IgD-negative memory B cell (primary cell): ENCODE results near the gene PLAAT3. TPM values are rescaled to one million over a fixed set of nuclear protein-coding genes. Genes with fewer than 3 reads are reported as not detected.
"Not testable (repeated sequence)": the region's sequence is repeated elsewhere in the genome, so short reads cannot be mapped to it uniquely, and the experiment has no call there.

Experiments
- H3K27ac Mint-ChIP-seq, 3 donors: one replicate each; pipeline ENCODE4 v1.8.0; 2020 to 2022; ENCODE audit warnings: mild to moderate bottlenecking in 3 of 3, mixed read lengths in 3 of 3, moderate library complexity in 1 of 3
- H3K27me3 Mint-ChIP-seq: one replicate; pipeline ENCODE4 v1.8.0; 2021; ENCODE audit warnings: mixed read lengths
- H3K36me3 Mint-ChIP-seq: one replicate; pipeline ENCODE4 v1.8.0; 2020; ENCODE audit warnings: mild to moderate bottlenecking, mixed read lengths
- H3K4me1 Mint-ChIP-seq, 3 donors: one replicate each; pipeline ENCODE4 v1.8.0; 2020 to 2022; ENCODE audit warnings: mixed read lengths in 3 of 3, mild to moderate bottlenecking in 1 of 3
- H3K4me3 Mint-ChIP-seq, 4 donors: one replicate each; pipeline ENCODE4 v1.8.0; 2020 to 2022; ENCODE audit warnings: mild to moderate bottlenecking in 4 of 4, mixed read lengths in 4 of 4, moderate library complexity in 3 of 4
- H3K9me3 Mint-ChIP-seq, 3 donors: one replicate each; pipeline ENCODE4 v1.8.0; 2020 to 2021; ENCODE audit warnings: mixed read lengths in 3 of 3, mild to moderate bottlenecking in 1 of 3
- polyA plus RNA-seq: library from polyadenylated mRNA; unstranded; fragments of 300-500 nt; fragmentation: Illumina TruSeq; gene quantifications from one replicate; pipeline ENCODE4 v1.2.3, GENCODE V29; 2021

The PLAAT3 gene
- polyA plus RNA-seq, 1 donor from 2014 or later = 6.5 TPM

DNA sequence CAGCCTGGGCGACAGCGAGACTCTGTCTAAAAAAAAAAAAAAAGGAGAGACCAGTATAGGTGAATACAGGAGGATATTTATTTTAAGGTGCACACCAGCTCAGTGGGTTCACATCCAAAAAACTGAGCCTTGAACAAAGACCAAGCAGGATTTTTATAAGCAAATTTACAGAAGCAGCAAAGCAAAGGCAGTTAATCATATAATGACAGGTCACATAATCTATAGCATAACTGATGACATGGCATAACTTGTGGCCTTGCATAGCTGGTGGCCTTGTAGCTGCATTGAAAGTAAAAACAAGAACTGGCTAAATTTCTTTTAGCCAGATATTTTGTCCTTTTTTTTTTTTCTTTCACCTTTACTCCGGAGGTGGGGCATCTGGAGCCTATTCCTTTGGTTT is 2.7 kb upstream of the PLAAT3 start:
- H3K27ac Mint-ChIP-seq = no peak overlapping the region
- no peak overlapping the region for H3K4me3 Mint-ChIP-seq
- H3K36me3 Mint-ChIP-seq = no peaks in the 10 kb centered on the region
- peaks cover 6 to 13% (median 7%) of the 10 kb centered on the region in 3 donors for H3K4me1 Mint-ChIP-seq
- no peaks in the 10 kb centered on the region for H3K9me3 Mint-ChIP-seq
- H3K27me3 Mint-ChIP-seq = peaks cover 12% of the 10 kb centered on the region

DNA sequence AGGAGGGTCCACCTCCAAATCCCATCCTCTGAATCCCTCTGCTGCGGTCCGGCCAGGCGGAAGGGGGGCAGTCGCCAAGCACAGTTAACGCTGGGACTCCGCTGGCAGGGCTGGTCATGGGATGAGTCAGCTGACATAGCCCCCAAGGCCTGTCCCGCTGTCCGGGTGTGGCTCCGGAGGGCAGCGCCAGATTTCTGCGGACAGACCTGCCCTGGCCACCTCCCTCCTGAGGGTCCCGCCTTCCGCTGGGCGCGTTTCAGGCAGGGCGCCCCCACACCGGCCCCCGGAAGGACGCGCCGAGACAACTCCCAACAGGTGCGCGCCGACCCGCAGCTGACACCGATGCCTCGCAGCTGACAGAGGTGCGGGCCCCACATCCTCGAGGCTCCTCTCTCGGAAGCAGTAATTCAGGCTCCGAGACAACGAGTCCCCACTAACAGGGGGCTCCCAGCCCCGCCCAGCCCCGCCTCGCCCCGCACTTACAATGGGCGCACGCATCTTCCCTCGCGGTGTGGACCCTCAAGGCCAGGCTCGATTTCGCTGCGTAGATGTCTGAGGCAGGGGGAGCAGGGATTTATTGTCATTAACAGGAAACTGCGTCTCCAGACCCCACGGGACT is 607 bp downstream of the PLAAT3 start:
- H3K4me3 Mint-ChIP-seq = peak overlapping the region; percentile 70 to 94 (median 90)
- H3K9me3 Mint-ChIP-seq = no peaks in the 10 kb centered on the region
- peaks cover 7% of the 10 kb centered on the region for H3K27me3 Mint-ChIP-seq
- peaks cover 9 to 20% (median 17%) of the 10 kb centered on the region in 3 donors for H3K4me1 Mint-ChIP-seq
- no peaks in the 10 kb centered on the region for H3K36me3 Mint-ChIP-seq
- peak overlapping the region in 2 of 3 donors; percentile 18 to 64 for H3K27ac Mint-ChIP-seq

GRCh38 chr11:63612181-63612580 is 2.1 kb downstream of the PLAAT3 start:
- H3K27me3 Mint-ChIP-seq = peaks cover 7% of the 10 kb centered on the region
- H3K36me3 Mint-ChIP-seq = no peaks in the 10 kb centered on the region
- H3K27ac Mint-ChIP-seq = no peak overlapping the region
- H3K4me1 Mint-ChIP-seq = peaks cover 9 to 20% (median 17%) of the 10 kb centered on the region in 3 donors
- H3K4me3 Mint-ChIP-seq = no peak overlapping the region
- no peaks in the 10 kb centered on the region for H3K9me3 Mint-ChIP-seq

DNA sequence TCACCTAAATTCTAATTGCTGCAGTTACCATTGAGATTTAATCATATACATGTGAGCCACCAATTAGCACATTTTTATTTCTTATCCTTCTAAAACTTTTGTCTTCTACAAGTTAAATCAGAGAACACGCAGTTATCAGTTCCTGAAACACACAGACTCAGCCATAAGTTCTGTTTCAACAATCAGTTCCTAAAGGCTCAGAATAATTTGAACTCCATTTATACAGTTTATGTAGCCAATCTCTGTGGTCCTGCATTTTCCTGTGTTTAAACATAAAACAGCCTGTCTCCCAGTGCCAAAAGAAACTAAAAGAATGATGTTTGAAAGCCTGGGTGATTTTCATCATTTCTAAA is 2.9 kb downstream of the PLAAT3 start:
- H3K27me3 Mint-ChIP-seq = peaks cover 7% of the 10 kb centered on the region
- H3K9me3 Mint-ChIP-seq = no peaks in the 10 kb centered on the region
- H3K4me1 Mint-ChIP-seq = peaks cover 9 to 20% (median 17%) of the 10 kb centered on the region in 3 donors
- H3K36me3 Mint-ChIP-seq = no peaks in the 10 kb centered on the region
- no peak overlapping the region for H3K27ac Mint-ChIP-seq
- H3K4me3 Mint-ChIP-seq = no peak overlapping the region

- H3K27ac Mint-ChIP-seq = no peak overlapping the region
- peaks cover 7% of the 10 kb centered on the region for H3K27me3 Mint-ChIP-seq
- peak overlapping the region in 1 of 4 donors; percentile 32 for H3K4me3 Mint-ChIP-seq
- no peaks in the 10 kb centered on the region for H3K36me3 Mint-ChIP-seq
- H3K4me1 Mint-ChIP-seq = peaks cover 9 to 20% (median 17%) of the 10 kb centered on the region in 3 donors
- no peaks in the 10 kb centered on the region for H3K9me3 Mint-ChIP-seq
These were observed 3.4 kb downstream of the PLAAT3 start for GRCh38 chr11:63610604-63611394.

DNA sequence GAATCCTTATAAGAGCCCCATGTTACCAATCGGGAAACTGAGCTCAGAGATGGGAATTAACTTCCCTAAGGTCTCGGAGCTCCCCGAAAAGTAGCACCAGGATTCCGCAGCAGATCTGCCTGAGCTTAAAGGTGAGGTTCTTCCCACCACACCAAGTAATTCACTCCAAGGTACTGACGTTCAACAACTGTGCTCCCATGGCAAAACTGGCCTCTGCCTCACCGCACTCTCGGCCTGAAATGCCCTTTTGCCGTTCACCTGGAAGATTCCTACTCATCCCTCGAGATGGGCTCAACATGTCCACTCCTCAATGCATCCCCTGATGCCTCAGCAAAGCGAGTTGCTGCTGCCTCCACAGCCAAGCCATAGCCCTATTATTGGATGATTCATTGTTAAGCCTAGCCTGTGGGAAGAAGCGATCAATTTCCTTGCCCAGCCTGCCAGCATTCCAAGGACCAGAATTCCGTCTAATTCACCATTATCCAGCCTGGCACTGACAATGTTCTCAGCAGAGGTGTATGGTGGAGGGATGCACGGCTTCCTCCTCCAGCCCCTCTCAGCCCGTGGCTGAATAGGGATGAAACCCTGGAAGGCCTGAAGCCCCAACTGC is 4.2 kb downstream of the PLAAT3 start:
- Mint-ChIP-seq H3K4me3 (peak overlapping the region in 1 of 4 donors; percentile 32), H3K9me3 (no peaks in the 10 kb centered on the region), H3K36me3 (no peaks in the 10 kb centered on the region), H3K4me1 (peaks cover 9 to 20% (median 17%) of the 10 kb centered on the region in 3 donors), H3K27me3 (peaks cover 7% of the 10 kb centered on the region), H3K27ac (no peak overlapping the region)

- no peaks in the 10 kb centered on the region for H3K9me3 Mint-ChIP-seq
- no peak overlapping the region for H3K4me3 Mint-ChIP-seq
- peaks cover 9 to 20% (median 16%) of the 10 kb centered on the region in 3 donors for H3K4me1 Mint-ChIP-seq
- no peak overlapping the region for H3K27ac Mint-ChIP-seq
- H3K27me3 Mint-ChIP-seq = peaks cover 5% of the 10 kb centered on the region
- H3K36me3 Mint-ChIP-seq = peaks cover 3% of the 10 kb centered on the region
These were observed 4.7 kb downstream of the PLAAT3 start for GRCh38 chr11:63609536-63609935.

- Mint-ChIP-seq H3K4me1 (peaks cover 9 to 20% (median 14%) of the 10 kb centered on the region in 3 donors), H3K4me3 (peak overlapping the region in 1 of 4 donors; percentile 24), H3K9me3 (no peaks in the 10 kb centered on the region), H3K27ac (no peak overlapping the region), H3K27me3 (peaks cover 3% of the 10 kb centered on the region), H3K36me3 (peaks cover 3% of the 10 kb centered on the region)
These were observed 5.6 kb downstream of the PLAAT3 start for GRCh38 chr11:63608353-63609345.

- Mint-ChIP-seq H3K4me3 (no peak overlapping the region), H3K27ac (no peak overlapping the region), H3K9me3 (peaks cover 0 to 1% (median 0%) of the 10 kb centered on the region in 3 donors), H3K4me1 (peaks cover 0 to 3% (median 0%) of the 10 kb centered on the region in 3 donors), H3K36me3 (peaks cover 3% of the 10 kb centered on the region), H3K27me3 (no peaks in the 10 kb centered on the region)
These were observed 11.1 kb downstream of the PLAAT3 start for GRCh38 chr11:63603180-63603518.

- not testable (repeated sequence) for H3K27me3 Mint-ChIP-seq, H3K4me3 Mint-ChIP-seq, H3K27ac Mint-ChIP-seq, H3K9me3 Mint-ChIP-seq, H3K36me3 Mint-ChIP-seq, H3K4me1 Mint-ChIP-seq
These were observed 11.7 kb downstream of the PLAAT3 start for GRCh38 chr11:63602290-63603179.

DNA sequence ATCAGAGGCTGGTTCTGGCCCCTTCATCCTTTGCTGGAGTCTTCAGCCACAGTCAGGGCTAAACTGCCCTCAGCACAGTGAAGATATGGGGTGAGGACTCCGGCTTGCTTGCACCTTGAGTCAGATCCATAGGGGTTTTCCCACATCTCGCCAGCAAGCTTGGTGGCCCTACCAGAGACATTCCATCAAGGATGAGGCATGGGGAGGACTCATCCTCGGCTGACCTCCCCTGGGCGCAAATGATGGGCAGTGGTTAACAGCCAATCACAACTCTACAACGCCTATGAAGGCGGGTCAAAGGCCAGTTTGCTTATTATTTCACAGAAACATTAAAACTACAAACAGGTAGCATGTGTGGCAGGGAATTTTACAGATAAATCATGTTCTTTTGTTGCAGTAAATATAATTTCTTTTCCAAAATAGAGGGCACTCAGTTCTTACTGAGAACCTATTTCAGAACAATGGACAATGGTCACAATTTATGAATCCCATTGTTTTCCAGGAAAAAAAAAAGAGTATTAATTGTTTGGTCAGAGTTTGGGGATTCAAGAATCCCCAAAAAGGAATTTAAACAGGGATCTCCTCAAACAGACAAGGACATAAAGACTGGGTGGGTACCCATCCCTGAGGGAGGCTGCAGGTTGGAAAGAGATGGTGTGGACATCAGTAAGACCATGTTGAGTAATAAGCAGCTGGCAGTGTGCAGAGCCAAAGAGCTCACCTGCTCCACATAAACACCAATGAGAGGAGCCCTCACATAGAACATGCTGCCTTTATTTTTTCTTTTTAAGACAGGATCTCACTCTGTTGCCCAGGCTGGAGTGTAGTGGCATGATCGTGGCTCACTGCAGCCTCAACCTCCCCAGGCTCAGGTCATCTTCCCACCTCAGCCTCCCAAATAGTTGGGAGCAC is 14.8 kb downstream of the PLAAT3 start:
- no peaks in the 10 kb centered on the region for H3K36me3 Mint-ChIP-seq
- no peaks in the 10 kb centered on the region for H3K27me3 Mint-ChIP-seq
- H3K27ac Mint-ChIP-seq = no peak overlapping the region
- H3K4me1 Mint-ChIP-seq = peaks cover 0 to 3% (median 0%) of the 10 kb centered on the region in 3 donors
- no peak overlapping the region for H3K4me3 Mint-ChIP-seq
- H3K9me3 Mint-ChIP-seq = peaks cover 0 to 1% (median 0%) of the 10 kb centered on the region in 3 donors

- peaks cover 1% of the 10 kb centered on the region for H3K36me3 Mint-ChIP-seq
- H3K9me3 Mint-ChIP-seq = peaks cover 0 to 1% (median 0%) of the 10 kb centered on the region in 3 donors
- no peak overlapping the region for H3K4me3 Mint-ChIP-seq
- peaks cover 0 to 3% (median 0%) of the 10 kb centered on the region in 3 donors for H3K4me1 Mint-ChIP-seq
- H3K27ac Mint-ChIP-seq = peak overlapping the region in 1 of 3 donors; percentile 80
- H3K27me3 Mint-ChIP-seq = no peaks in the 10 kb centered on the region
These were observed 15.7 kb downstream of the PLAAT3 start for GRCh38 chr11:63598556-63598955.

DNA sequence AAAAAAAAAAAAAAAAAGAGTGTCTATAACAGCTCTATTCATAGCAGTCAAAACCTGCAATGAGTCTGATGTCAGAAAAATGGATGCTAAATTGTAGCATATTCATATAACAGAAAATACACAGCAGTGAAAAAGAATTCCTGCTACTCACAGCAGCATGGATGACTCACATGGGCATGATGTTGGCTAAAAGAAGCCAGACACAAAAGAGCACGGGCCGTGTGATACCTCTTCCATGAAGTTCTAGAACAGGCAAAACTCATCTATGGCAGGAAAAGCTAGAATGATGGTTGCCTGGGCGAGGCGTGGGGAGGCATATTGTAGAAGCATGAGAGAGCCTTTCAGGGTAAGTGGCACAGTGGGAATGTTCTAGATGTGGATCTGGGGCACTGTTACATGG is 18.9 kb downstream of the PLAAT3 start:
- Mint-ChIP-seq H3K4me1 (no peaks in the 10 kb centered on the region), H3K27me3 (no peaks in the 10 kb centered on the region), H3K27ac (no peak overlapping the region), H3K4me3 (no peak overlapping the region), H3K36me3 (peaks cover 3% of the 10 kb centered on the region), H3K9me3 (peaks cover 0 to 1% (median 0%) of the 10 kb centered on the region in 3 donors)
